Psoas muscle (tissue), 8 donors: ENCODE measurements around the gene TTC17. TPM values are rescaled to one million over a fixed set of nuclear protein-coding genes. Genes with fewer than 3 reads are reported as not detected.

ENCODE experiments used
- ATAC-seq, 4 donors: fragments of 200-7000 bp; cut with Tn5 transposase; one replicate each; pipeline ENCODE4 v1.9.1; 2020; ENCODE audit warnings: moderate library complexity in 3 of 4, mild to moderate bottlenecking in 2 of 4
- DNase-seq, 2 donors: peaks; one replicate each; pipeline ENCODE4 v3.0.0-alpha.2; 2020
- H3K27ac ChIP-seq: fragments of 200-600 bp; one replicate; pipeline ENCODE4 v1.8.0; 2022
- H3K27me3 ChIP-seq, 3 donors: fragments of 200-600 bp in 1 of 3; one replicate each; pipeline versions ENCODE4 v1.6.1 to v1.8.0; 2013 to 2022; ENCODE audit warnings: low read length in 2 of 3, mild to moderate bottlenecking in 2 of 3, moderate library complexity in 1 of 3; ENCODE audit not compliant: insufficient read depth in 3 of 3
- H3K36me3 ChIP-seq, 2 donors: fragments of 200-600 bp in 1 of 2; one replicate each; pipeline versions ENCODE4 v1.6.1 to v1.8.0; 2013 to 2022; ENCODE audit warnings: low read depth in 1 of 2, mild to moderate bottlenecking in 1 of 2, moderate library complexity in 1 of 2; ENCODE audit not compliant: insufficient read depth in 1 of 2
- H3K4me1 ChIP-seq: fragments of 200-600 bp; one replicate; pipeline ENCODE4 v1.8.0; 2022
- H3K4me3 ChIP-seq: fragments of 200-600 bp; one replicate; pipeline ENCODE4 v1.8.0; 2022; ENCODE audit warnings: mild to moderate bottlenecking
- H3K9me3 ChIP-seq: fragments of 200-600 bp; one replicate; pipeline ENCODE4 v1.8.0; 2022
- CTCF ChIP-seq: fragments of 200-600 bp; IDR thresholded peaks from one replicate; pipeline ENCODE4 v1.8.0; 2022; ENCODE audit warnings: antibody characterized with exemption
- WGBS, 3 donors: extraction: QIAGEN DNeasy Blood & Tissue Kit; methylation state at CpG; one replicate each; pipeline versions ENCODE4 v1.1.6 to v1.1.7; 2013; 5-methylcytosine and 5-hydroxymethylcytosine counted together
- intact Hi-C, 2 donors: fragments of 100-400 bp; cut with DNase I; formaldehyde crosslinking; loops; one replicate each; pipeline versions ENCODE4 v1.11.0 to v1.14.2; 2022
- polyA plus RNA-seq, 3 donors: library from polyadenylated mRNA; stranded (reverse); fragments of 200-250 nt; gene quantifications; one replicate each; pipeline ENCODE4 v1.2.3, GENCODE V29; 2013
- total RNA-seq, 4 donors: library from RNA; stranded (reverse); fragmentation: NEBNext Ultra II Directional in 2 of 4; extraction: Animal tissue kit (Norgen Biotek cat#: 25700) in 2 of 4; gene quantifications; one replicate each; pipeline versions ENCODE4 v1.2.1 to v1.2.4, GENCODE V29; 2021 to 2023
- donor health status: healthy with polysubstance abuse.
- donor health status: DM: no; HTN: no; CAD: no; lungs with moderate emphysema.
- donor health status: Bipolar disorder and iron deficiency.
- donor health status: healthy.
- donor health status: DM: yes; HTN: yes; CAD: no.
- donor health status: DM: no; HTN: no; CAD: no.
- donor health status: DM: no; HTN: no; CAD: no.
- donor health status: DM: yes; HTN: yes; CAD: no.

The TTC17 gene
- total and polyA plus RNA-seq, 7 donors: 17.9 to 33.3 (median 27.5) TPM

- WGBS, 3 donors: 16 to 26% (median 20%) methylated on average over 13 to 14 of the region's 14 CpGs
- intact Hi-C loops: no loop called here
- Histone ChIP-seq H3K4me3 (no peak overlapping the region), H3K27ac (no peak overlapping the region), H3K36me3 (no peaks in the 10 kb centered on the region), H3K4me1 (no peaks in the 10 kb centered on the region), H3K9me3 (no peaks in the 10 kb centered on the region), H3K27me3 (peaks cover 0 to 28% (median 8%) of the 10 kb centered on the region in 3 donors)
- ATAC-seq (no peak), DNase-seq (no peak)
- no peak for TF ChIP-seq CTCF
Measured at GRCh38 chr11:43537833-43538615, 179.3 kb downstream of the TTC17 start.

GRCh38 chr11:43541993-43542392, 183.3 kb downstream of the TTC17 start:
- WGBS, 3 donors: 82 to 89% (median 85%) methylated on average over 2 of the region's 2 CpGs

GRCh38 chr11:43542750-43543712, 184.3 kb downstream of the TTC17 start:
- H3K27me3 ChIP-seq: peaks cover 3 to 45% (median 4%) of the 10 kb centered on the region in 3 donors
- DNase-seq (no peak), ATAC-seq (no peak)
- no peaks in the 10 kb centered on the region for H3K9me3 ChIP-seq
- WGBS, 3 donors: 41 to 53% (median 42%) methylated on average over 7 of the region's 7 CpGs
- no peak overlapping the region for H3K4me3 ChIP-seq
- no peaks in the 10 kb centered on the region for H3K4me1 ChIP-seq
- no peak overlapping the region for H3K27ac ChIP-seq
- H3K36me3 ChIP-seq: no peaks in the 10 kb centered on the region
- intact Hi-C loops: no loop called here
- no peak for TF ChIP-seq CTCF

More at GRCh38 chr11:43541993-43542392, 183.3 kb downstream of the TTC17 start:
- no peaks in the 10 kb centered on the region for H3K36me3 ChIP-seq
- TF ChIP-seq CTCF: no peak
- no peak for ATAC-seq
- no peak overlapping the region for H3K27ac ChIP-seq
- no peaks in the 10 kb centered on the region for H3K9me3 ChIP-seq
- intact Hi-C loops: no loop called here
- no peaks in the 10 kb centered on the region for H3K4me1 ChIP-seq
- H3K27me3 ChIP-seq: peaks cover 4 to 43% (median 9%) of the 10 kb centered on the region in 3 donors
- no peak for DNase-seq
- H3K4me3 ChIP-seq: no peak overlapping the region

Other genes with a start within 250 kb of the TTC17 start
- 10 to 100 TPM; 38.3 to 70.1 (median 52.9) TPM for gene API5, start 46.9 kb upstream of the TTC17 start, total RNA-seq
- 10 to 100 TPM; 27.9 to 99.6 (median 41.9) TPM for gene API5, start 46.9 kb upstream of the TTC17 start, polyA plus RNA-seq